Erythroblast (primary cell): ENCODE results near the gene ZNF729.
"Not testable (repeated sequence)": the region's sequence is repeated elsewhere in the genome, so short reads cannot be mapped to it uniquely, and the experiment has no call there.

ENCODE experiments used
- GATA1 ChIP-seq: IDR thresholded peaks from 2 replicates; pipeline ENCODE4 v1.6.1; 2011; ENCODE audit warnings: low read depth, mild to moderate bottlenecking, control low read depth, low read length, moderate library complexity
- POLR2A ChIP-seq: IDR thresholded peaks from 2 replicates; pipeline ENCODE4 v1.6.1; 2011; ENCODE audit warnings: mild to moderate bottlenecking, low read length

DNA sequence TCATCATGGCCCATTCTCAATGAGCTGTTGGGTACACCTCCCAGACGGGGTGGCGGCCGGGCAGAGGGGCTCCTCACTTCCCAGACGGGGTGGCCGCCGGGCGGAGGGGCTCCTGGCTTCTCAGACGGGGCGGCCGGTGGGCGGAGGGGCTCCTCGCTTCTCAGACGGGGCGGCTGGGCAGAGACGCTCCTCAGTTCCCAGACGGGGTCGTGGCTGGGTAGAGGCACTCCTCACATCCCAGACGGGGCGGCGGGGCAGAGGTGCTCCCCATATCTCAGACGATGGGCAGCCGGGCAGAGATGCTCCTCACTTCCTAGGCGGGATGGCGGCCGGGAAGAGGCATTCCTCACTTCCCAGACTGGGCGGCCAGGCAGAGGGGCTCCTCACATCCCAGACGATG lies 35.3 kb downstream of the ZNF729 start:
- not testable (repeated sequence) for TF ChIP-seq POLR2A, GATA1
